LNCaP clone FGC (cell line): ENCODE measurements around the gene KDF1.

ENCODE experiments used
- DNase-seq: peaks from one replicate; pipeline ENCODE4 v3.0.0-alpha.2; 2011; ENCODE audit warnings: low read depth
- H3K4me3 ChIP-seq: 2 replicates; pipeline ENCODE4 v1.5.1; 2011; ENCODE audit warnings: mild to moderate bottlenecking, low read depth, low read length, control low read depth
- TF ChIP-seq, protein P1 (sequence below): IDR thresholded peaks from 2 replicates; pipeline ENCODE4 v1.5.1; 2012; ENCODE audit warnings: mild to moderate bottlenecking; ENCODE audit not compliant: control insufficient read depth, insufficient read depth; ENCODE audit errors: extremely low read depth

The KDF1 gene

DNA sequence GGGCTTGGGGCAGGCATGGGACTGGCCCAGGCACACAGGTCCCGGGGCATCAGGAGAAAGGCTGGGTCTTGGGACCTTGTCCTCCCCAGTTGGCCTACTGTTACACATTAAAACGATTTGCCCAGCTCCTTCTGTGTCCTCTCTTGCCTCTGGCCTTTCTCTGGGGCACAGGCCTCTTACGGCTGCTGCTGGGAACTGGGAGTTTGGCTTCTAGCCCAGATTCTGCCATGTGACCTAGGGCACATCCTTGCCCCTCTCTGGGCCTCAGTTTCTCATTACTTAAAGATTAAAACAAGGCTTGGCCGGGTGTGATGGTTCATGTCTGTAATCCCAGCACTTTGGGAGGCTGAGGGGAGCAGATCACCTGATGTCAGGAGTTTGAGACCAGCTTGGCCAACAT, 14.0 kb downstream of the KDF1 start:
- TF ChIP-seq, protein P1, sequence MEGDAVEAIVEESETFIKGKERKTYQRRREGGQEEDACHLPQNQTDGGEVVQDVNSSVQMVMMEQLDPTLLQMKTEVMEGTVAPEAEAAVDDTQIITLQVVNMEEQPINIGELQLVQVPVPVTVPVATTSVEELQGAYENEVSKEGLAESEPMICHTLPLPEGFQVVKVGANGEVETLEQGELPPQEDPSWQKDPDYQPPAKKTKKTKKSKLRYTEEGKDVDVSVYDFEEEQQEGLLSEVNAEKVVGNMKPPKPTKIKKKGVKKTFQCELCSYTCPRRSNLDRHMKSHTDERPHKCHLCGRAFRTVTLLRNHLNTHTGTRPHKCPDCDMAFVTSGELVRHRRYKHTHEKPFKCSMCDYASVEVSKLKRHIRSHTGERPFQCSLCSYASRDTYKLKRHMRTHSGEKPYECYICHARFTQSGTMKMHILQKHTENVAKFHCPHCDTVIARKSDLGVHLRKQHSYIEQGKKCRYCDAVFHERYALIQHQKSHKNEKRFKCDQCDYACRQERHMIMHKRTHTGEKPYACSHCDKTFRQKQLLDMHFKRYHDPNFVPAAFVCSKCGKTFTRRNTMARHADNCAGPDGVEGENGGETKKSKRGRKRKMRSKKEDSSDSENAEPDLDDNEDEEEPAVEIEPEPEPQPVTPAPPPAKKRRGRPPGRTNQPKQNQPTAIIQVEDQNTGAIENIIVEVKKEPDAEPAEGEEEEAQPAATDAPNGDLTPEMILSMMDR: no peak
- no peak for DNase-seq
- H3K4me3 ChIP-seq: no peak overlapping the region

DNA sequence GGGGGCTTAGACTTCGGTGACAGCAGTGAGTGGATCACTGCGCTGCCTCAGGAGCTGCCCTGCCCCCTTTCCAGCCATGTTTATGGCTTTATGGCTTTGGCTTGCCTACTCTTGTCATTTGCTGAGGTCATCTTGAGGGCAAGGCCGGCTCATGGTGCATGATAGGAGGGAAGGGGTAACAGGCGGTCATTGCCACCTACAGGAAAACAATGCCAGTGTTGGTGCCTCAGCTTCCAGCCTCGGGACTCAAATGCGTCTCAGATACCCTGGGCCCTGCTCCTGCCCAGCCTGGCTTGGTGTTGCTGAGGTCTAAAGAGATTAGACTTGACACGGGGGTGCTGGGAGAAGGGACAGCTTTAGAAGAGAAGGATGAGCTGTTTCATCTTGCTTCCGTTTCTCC, 14.5 kb downstream of the KDF1 start:
- no peak overlapping the region for H3K4me3 ChIP-seq
- TF ChIP-seq, protein P1: no peak
- DNase-seq: no peak

DNA sequence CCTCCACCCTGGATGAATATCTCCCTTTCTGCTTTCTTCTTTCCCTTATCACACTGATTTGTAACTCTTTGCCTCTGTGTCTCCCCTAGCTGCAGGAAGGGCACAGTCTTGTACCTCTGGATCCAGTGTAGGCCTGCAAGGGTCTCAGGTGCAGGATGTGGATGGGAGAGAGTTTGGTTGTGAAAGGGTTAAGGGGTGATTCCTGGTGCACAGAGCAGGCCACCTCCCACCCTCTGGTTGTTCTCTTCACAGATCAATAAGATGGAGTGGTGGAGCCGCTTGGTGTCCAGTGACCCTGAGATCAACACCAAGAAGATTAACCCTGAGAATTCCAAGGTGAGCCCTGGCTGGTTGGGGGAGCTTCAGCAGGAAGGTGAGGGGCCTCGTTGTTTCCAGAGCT, 15.1 kb downstream of the KDF1 start:
- no peak for DNase-seq
- TF ChIP-seq, protein P1: no peak
- H3K4me3 ChIP-seq: no peak overlapping the region

DNA sequence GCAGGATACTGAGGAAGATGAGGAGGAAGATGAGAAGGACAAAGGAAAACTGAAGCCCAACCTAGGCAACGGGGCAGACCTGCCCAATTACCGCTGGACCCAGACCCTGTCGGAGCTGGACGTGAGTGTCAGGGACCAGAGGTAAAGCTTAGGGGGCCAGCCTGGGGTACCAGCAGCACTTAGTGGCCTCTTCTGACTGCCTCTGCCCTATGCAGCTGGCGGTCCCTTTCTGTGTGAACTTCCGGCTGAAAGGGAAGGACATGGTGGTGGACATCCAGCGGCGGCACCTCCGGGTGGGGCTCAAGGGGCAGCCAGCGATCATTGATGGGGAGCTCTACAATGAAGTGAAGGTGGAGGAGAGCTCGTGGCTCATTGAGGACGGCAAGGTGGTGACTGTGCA, 17.6 kb downstream of the KDF1 start:
- DNase-seq: no peak
- no peak overlapping the region for H3K4me3 ChIP-seq
- TF ChIP-seq, protein P1: no peak

DNA sequence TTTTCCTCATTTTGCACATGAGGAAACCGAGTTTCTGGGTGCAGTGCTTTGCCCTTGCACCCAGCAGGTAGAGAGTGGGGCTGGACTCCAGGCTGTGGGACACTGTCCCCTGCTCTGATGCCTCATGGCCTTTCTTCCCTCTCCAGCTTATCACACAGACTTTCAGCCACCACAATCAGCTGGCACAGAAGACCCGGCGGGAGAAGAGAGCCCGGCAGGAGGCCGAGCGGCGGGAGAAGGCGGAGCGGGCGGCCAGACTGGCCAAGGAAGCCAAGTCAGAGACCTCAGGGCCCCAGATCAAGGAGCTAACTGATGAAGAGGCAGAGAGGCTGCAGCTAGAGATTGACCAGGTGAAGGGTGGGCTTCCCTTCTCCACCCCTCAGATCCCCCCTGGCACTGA, 19.0 kb downstream of the KDF1 start:
- no peak for DNase-seq
- TF ChIP-seq, protein P1: no peak
- H3K4me3 ChIP-seq: no peak overlapping the region

DNA sequence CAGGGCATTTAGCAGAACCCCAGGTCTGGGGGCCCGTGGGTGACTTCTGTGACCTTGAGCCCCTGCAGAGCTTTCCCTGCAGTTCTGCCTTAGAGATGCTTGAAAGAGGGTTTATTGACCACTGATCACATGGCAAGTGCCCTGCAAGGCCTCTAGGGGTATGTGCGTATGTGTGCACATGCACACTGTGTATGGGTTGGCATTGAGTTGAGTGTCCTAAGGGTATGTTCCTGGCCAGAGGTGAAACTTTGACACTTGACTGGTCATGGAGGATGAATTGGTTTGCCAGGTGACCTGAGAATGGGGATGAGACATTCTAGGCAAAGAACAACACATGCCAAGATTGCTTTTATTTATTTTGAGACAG, 21.6 kb downstream of the KDF1 start:
- no peak overlapping the region for H3K4me3 ChIP-seq
- DNase-seq: no peak
- TF ChIP-seq, protein P1: no peak

DNA sequence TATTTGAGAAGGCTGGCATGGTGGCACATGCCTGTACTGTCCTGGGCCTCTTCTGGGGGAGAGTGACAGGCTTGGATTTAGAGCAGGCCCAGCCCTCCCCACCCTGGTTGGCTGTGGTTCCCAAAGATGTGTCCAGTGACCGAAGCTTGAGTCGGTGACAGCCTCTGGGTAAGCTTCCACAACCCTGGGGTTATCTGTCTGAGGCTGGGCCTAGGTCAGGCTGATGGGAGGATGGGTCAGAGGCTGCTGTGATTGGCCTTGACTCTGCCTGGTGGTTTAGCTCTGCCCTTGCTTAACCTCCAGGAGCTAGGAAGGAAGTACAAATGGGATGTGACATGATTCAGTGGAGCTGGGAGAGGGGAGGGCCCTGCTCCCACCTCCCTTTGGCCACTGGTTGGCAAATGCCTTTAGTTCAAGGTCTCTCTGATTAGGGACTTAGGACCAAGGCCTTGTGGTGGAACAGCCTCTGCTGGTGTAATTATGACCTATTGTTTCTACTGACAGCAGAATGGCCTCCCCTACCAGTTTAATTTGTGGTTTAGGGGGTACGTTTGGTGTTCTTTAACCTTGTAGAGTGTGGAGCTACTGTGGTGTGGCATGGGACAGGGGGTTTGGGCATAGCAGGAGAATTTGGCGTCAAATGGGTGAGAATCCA, 22.1 kb downstream of the KDF1 start:
- no peak for DNase-seq
- no peak overlapping the region for H3K4me3 ChIP-seq
- TF ChIP-seq, protein P1: no peak
